ENCODE data around the gene IL6ST.

The IL6ST gene

GRCh38 chr5:55918087-55919035 lies 76.4 kb downstream of the IL6ST start:
- Histone ChIP-seq H3K4me3 (ENCODE audit: low read depth in 1 of 2, low read length in 2 of 2) (no peak overlapping the region), H3K4me1 (ENCODE audit: control insufficient read depth in 1 of 2, insufficient read depth in 2 of 2, low read length in 2 of 2) (peaks cover 0 to 3% of the 10 kb centered on the region in 2 donors), H3K27ac (ENCODE audit: low read length) (no peak overlapping the region), H3K27me3 (ENCODE audit: low read depth, low read length) (no peaks in the 10 kb centered on the region), H3K9me3 (ENCODE audit: control insufficient read depth in 1 of 2, low read length in 2 of 2) (no peaks in the 10 kb centered on the region), H3K36me3 (ENCODE audit: control insufficient read depth in 1 of 2, insufficient read depth in 2 of 2, low read length in 2 of 2) (no peaks in the 10 kb centered on the region)

DNA sequence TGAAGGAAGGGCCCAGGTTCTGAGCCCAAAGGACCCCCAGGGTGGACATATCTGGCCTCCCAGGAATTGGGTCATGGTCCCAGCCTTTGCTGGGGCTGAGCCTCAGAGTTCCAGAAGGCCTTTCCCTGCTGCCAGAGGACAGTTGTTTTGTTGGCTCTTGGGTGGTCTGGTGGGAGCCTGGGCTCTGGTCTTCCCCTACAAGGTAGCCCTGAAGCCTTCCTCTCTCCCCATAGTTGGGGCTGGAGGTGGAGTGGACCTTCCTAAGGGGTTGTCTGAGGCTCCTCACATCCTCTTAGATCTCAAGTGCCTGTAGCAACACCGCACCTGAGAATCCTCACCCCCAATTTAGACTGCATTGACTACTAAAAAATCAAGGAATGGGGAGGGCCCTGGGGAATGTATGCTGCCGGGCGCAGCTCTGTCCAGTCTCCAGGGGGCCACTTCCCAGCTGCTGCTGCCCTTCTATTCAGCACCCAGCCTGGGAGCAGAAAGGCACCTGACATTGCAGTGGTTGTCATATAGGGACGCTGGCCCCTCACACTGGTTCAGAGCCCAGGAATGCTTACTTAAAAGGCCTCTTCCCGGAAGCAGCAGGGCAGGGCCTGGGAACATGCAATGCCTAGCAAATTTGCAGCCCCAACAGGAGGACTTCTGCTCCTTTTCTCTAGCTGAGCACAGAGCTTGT lies 77.2 kb downstream of the IL6ST start:
- H3K27ac ChIP-seq (ENCODE audit: low read length) = no peak overlapping the region
- no peaks in the 10 kb centered on the region for H3K9me3 ChIP-seq (ENCODE audit: control insufficient read depth in 1 of 2, low read length in 2 of 2)
- no peaks in the 10 kb centered on the region for H3K4me1 ChIP-seq (ENCODE audit: control insufficient read depth in 1 of 2, insufficient read depth in 2 of 2, low read length in 2 of 2)
- no peak overlapping the region for H3K4me3 ChIP-seq (ENCODE audit: low read depth in 1 of 2, low read length in 2 of 2)
- no peaks in the 10 kb centered on the region for H3K36me3 ChIP-seq (ENCODE audit: control insufficient read depth in 1 of 2, insufficient read depth in 2 of 2, low read length in 2 of 2)
- no peaks in the 10 kb centered on the region for H3K27me3 ChIP-seq (ENCODE audit: low read depth, low read length)

- Histone ChIP-seq H3K4me3 (ENCODE audit: low read depth in 1 of 2, low read length in 2 of 2) (no peak overlapping the region), H3K9me3 (ENCODE audit: control insufficient read depth in 1 of 2, low read length in 2 of 2) (no peaks in the 10 kb centered on the region)
These were observed 77.8 kb downstream of the IL6ST start for GRCh38 chr5:55916986-55917385.

GRCh38 chr5:55915783-55916182 lies 79.0 kb downstream of the IL6ST start:
- no peak overlapping the region for H3K27ac ChIP-seq (ENCODE audit: low read length)
- H3K27me3 ChIP-seq (ENCODE audit: low read depth, low read length) = no peaks in the 10 kb centered on the region
- H3K4me3 ChIP-seq (ENCODE audit: low read depth in 1 of 2, low read length in 2 of 2) = no peak overlapping the region
- no peaks in the 10 kb centered on the region for H3K9me3 ChIP-seq (ENCODE audit: control insufficient read depth in 1 of 2, low read length in 2 of 2)
- H3K36me3 ChIP-seq (ENCODE audit: control insufficient read depth in 1 of 2, insufficient read depth in 2 of 2, low read length in 2 of 2) = no peaks in the 10 kb centered on the region
- no peaks in the 10 kb centered on the region for H3K4me1 ChIP-seq (ENCODE audit: control insufficient read depth in 1 of 2, insufficient read depth in 2 of 2, low read length in 2 of 2)

More at GRCh38 chr5:55916986-55917385, 77.8 kb downstream of the IL6ST start:
- H3K4me1 ChIP-seq (ENCODE audit: control insufficient read depth in 1 of 2, insufficient read depth in 2 of 2, low read length in 2 of 2) = no peaks in the 10 kb centered on the region
- H3K27me3 ChIP-seq (ENCODE audit: low read depth, low read length) = no peaks in the 10 kb centered on the region
- H3K36me3 ChIP-seq (ENCODE audit: control insufficient read depth in 1 of 2, insufficient read depth in 2 of 2, low read length in 2 of 2) = no peaks in the 10 kb centered on the region
- no peak overlapping the region for H3K27ac ChIP-seq (ENCODE audit: low read length)

- no peaks in the 10 kb centered on the region for H3K36me3 ChIP-seq (ENCODE audit: control insufficient read depth in 1 of 2, insufficient read depth in 2 of 2, low read length in 2 of 2)
- H3K27me3 ChIP-seq (ENCODE audit: low read depth, low read length) = no peaks in the 10 kb centered on the region
- H3K27ac ChIP-seq (ENCODE audit: low read length) = no peak overlapping the region
- no peak overlapping the region for H3K4me3 ChIP-seq (ENCODE audit: low read depth in 1 of 2, low read length in 2 of 2)
- no peaks in the 10 kb centered on the region for H3K4me1 ChIP-seq (ENCODE audit: control insufficient read depth in 1 of 2, insufficient read depth in 2 of 2, low read length in 2 of 2)
- H3K9me3 ChIP-seq (ENCODE audit: control insufficient read depth in 1 of 2, low read length in 2 of 2) = no peaks in the 10 kb centered on the region
These were observed 79.8 kb downstream of the IL6ST start for GRCh38 chr5:55914971-55915370.

DNA sequence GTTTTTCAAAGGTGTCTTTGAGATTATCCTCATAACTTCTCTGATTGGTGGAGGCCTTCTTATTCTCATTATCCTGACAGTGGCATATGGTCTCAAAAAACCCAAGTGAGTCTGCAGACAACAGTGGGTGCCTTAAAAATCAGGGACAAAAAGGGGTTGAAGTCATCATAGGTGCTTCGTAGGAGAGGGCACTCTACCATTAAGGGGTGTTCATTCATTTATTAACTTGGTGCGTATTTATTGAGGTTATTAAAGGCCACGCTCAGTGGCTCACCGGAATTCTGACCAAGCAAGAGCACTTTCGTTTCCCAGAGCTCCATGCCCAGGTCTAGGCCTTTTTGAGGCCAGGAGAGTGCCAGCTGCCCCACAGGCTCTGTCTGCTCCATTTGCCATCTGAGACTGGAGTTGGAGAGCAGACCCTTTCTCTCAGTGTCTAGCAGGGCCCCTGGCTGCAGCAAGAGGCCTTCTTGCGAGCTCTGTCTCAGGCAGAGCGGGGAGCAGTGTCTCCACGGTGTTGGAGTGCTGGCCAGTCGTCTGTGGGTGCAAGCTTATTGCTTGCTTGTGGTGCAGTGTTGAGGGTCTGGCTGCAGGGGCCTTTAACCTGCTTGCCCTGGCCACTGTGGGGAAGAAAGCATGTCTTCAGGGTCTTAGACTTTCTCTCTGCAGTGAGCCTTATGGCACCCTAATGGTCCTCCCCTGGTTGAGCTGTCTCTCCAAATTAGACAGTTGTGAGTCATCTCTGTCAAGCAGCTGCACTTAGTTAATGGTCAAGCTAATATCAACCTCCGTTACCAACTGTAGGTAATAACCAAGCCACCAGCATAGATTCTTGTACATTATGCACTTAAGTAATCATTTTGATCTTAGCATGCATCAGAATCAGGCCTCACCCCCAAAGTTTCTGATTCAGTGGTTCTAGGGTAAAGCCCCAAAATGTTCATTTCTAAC lies 81.0 kb downstream of the IL6ST start:
- H3K9me3 ChIP-seq (ENCODE audit: control insufficient read depth in 1 of 2, low read length in 2 of 2) = no peaks in the 10 kb centered on the region
- H3K27ac ChIP-seq (ENCODE audit: low read length) = no peak overlapping the region
- no peak overlapping the region for H3K4me3 ChIP-seq (ENCODE audit: low read depth in 1 of 2, low read length in 2 of 2)
- H3K4me1 ChIP-seq (ENCODE audit: control insufficient read depth in 1 of 2, insufficient read depth in 2 of 2, low read length in 2 of 2) = no peaks in the 10 kb centered on the region
- no peaks in the 10 kb centered on the region for H3K36me3 ChIP-seq (ENCODE audit: control insufficient read depth in 1 of 2, insufficient read depth in 2 of 2, low read length in 2 of 2)
- no peaks in the 10 kb centered on the region for H3K27me3 ChIP-seq (ENCODE audit: low read depth, low read length)

GRCh38 chr5:55911784-55912653 lies 82.7 kb downstream of the IL6ST start:
- Histone ChIP-seq H3K27me3 (ENCODE audit: low read depth, low read length) (no peaks in the 10 kb centered on the region), H3K4me1 (ENCODE audit: control insufficient read depth in 1 of 2, insufficient read depth in 2 of 2, low read length in 2 of 2) (no peaks in the 10 kb centered on the region), H3K4me3 (ENCODE audit: low read depth in 1 of 2, low read length in 2 of 2) (no peak overlapping the region), H3K27ac (ENCODE audit: low read length) (no peak overlapping the region), H3K36me3 (ENCODE audit: control insufficient read depth in 1 of 2, insufficient read depth in 2 of 2, low read length in 2 of 2) (no peaks in the 10 kb centered on the region), H3K9me3 (ENCODE audit: control insufficient read depth in 1 of 2, low read length in 2 of 2) (no peaks in the 10 kb centered on the region)

DNA sequence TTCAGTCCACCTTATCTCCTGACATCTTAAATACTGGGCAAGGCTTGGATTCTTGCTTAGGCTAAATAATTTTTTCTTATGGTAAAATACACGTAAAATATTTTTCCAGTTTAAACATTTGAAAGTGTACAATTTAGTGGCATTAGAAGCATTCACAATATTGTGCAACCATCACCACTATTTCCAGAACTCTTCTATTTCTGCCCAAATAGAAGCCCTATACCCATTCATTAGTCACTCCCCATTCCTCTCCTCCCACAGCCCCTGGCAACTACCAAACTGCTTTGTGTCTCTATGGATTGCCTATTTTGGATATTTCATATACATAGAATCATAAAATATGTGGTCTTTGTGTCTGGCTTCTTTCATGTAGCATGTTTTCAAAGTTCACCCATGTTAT lies 86.0 kb downstream of the IL6ST start:
- H3K4me1 ChIP-seq (ENCODE audit: control insufficient read depth in 1 of 2, insufficient read depth in 2 of 2, low read length in 2 of 2) = peaks cover 0 to under 1% of the 10 kb centered on the region in 2 donors
- no peaks in the 10 kb centered on the region for H3K9me3 ChIP-seq (ENCODE audit: control insufficient read depth in 1 of 2, low read length in 2 of 2)
- H3K4me3 ChIP-seq (ENCODE audit: low read depth in 1 of 2, low read length in 2 of 2) = no peak overlapping the region
- no peaks in the 10 kb centered on the region for H3K36me3 ChIP-seq (ENCODE audit: control insufficient read depth in 1 of 2, insufficient read depth in 2 of 2, low read length in 2 of 2)
- H3K27ac ChIP-seq (ENCODE audit: low read length) = no peak overlapping the region
- no peaks in the 10 kb centered on the region for H3K27me3 ChIP-seq (ENCODE audit: low read depth, low read length)

GRCh38 chr5:55907927-55908326 lies 86.8 kb downstream of the IL6ST start:
- Histone ChIP-seq H3K4me3 (ENCODE audit: low read depth in 1 of 2, low read length in 2 of 2) (no peak overlapping the region), H3K36me3 (ENCODE audit: control insufficient read depth in 1 of 2, insufficient read depth in 2 of 2, low read length in 2 of 2) (no peaks in the 10 kb centered on the region)

DNA sequence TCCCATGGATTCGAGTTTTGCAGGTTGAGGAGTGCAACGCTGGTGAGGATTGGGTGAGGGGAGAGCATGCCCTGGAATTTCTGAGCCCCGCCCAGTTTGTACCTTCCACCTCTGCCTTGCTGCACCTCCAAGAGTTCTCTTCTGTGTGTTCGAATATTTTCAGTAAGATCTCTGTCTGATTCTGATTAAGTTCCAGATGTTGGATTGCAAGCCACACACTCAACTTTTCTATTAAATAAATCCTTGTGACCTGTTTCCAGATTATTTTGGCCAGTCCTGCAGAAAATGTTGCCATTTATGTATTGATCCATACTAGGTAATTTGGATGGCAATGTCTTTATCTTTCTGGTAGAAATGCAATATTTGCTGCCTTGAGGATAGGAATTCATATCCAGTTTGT lies 89.5 kb downstream of the IL6ST start:
- H3K36me3 ChIP-seq (ENCODE audit: control insufficient read depth in 1 of 2, insufficient read depth in 2 of 2, low read length in 2 of 2) = no peaks in the 10 kb centered on the region
- H3K27ac ChIP-seq (ENCODE audit: low read length) = no peak overlapping the region
- H3K27me3 ChIP-seq (ENCODE audit: low read depth, low read length) = no peaks in the 10 kb centered on the region
- no peak overlapping the region for H3K4me3 ChIP-seq (ENCODE audit: low read depth in 1 of 2, low read length in 2 of 2)
- H3K9me3 ChIP-seq (ENCODE audit: control insufficient read depth in 1 of 2, low read length in 2 of 2) = no peaks in the 10 kb centered on the region
- peaks cover 0 to 3% of the 10 kb centered on the region in 2 donors for H3K4me1 ChIP-seq (ENCODE audit: control insufficient read depth in 1 of 2, insufficient read depth in 2 of 2, low read length in 2 of 2)

More at GRCh38 chr5:55907927-55908326, 86.8 kb downstream of the IL6ST start:
- Histone ChIP-seq H3K9me3 (ENCODE audit: control insufficient read depth in 1 of 2, low read length in 2 of 2) (no peaks in the 10 kb centered on the region), H3K4me1 (ENCODE audit: control insufficient read depth in 1 of 2, insufficient read depth in 2 of 2, low read length in 2 of 2) (peaks cover 0 to 3% of the 10 kb centered on the region in 2 donors), H3K27me3 (ENCODE audit: low read depth, low read length) (no peaks in the 10 kb centered on the region), H3K27ac (ENCODE audit: low read length) (no peak overlapping the region)

All from muscle layer of duodenum (tissue), 2 donors.